T-cell (primary cell): ENCODE measurements around the gene SMARCE1. TPM values are rescaled to one million over a fixed set of nuclear protein-coding genes. Genes with fewer than 3 reads are reported as not detected.
"Not testable (repeated sequence)": the region's sequence is repeated elsewhere in the genome, so short reads cannot be mapped to it uniquely, and the experiment has no call there.

Experiments
- ATAC-seq, 4 experiments: fragments of 200-7000 bp in 3 of 4; fragments of 150-1000 bp in 1 of 4; cut with Tn5 transposase; replicated peaks in 1 of 4; 1 replicate in 3 of 4; 2 replicates in 1 of 4; pipeline ENCODE4 v1.10.0; 2021; ENCODE audit warnings: moderate library complexity in 3 of 4, mild to moderate bottlenecking in 2 of 4, moderate number of reproducible peaks in 1 of 4
- CTCF ChIA-PET, 2 donors: fragments of 300-600 bp; sonication (Branson Sonifier 250); formaldehyde crosslinking; loops; one replicate each; lab custom pipeline; 2022; ENCODE audit warnings: antibody characterized with exemption in 2 of 2; lab: Charles Lee
- POLR2A ChIA-PET, 2 donors: fragments of 300-600 bp; sonication (Branson Sonifier 250); formaldehyde crosslinking; loops; one replicate each; lab custom pipeline; 2022; ENCODE audit warnings: antibody characterized with exemption in 2 of 2; lab: Charles Lee
- DNase-seq, 35 experiments: peaks; one replicate each; pipeline versions ENCODE4 v3.0.0 to v3.0.0-alpha.2; 2013 to 2023
- H3K27ac ChIP-seq: one replicate; pipeline ENCODE4 v1.5.1; 2013; ENCODE audit warnings: low read length
- H3K27me3 ChIP-seq, 2 experiments: replicated peaks in 1 of 2; 1 replicate in 1 of 2; 2 replicates in 1 of 2; pipeline versions ENCODE4 v1.6.1 to v1.7.0; 2013; ENCODE audit warnings: low read length in 1 of 2, mixed read lengths in 1 of 2; ENCODE audit not compliant: control insufficient read depth in 2 of 2, insufficient read depth in 2 of 2; ENCODE audit errors: extremely low read depth in 1 of 2
- H3K36me3 ChIP-seq, 2 donors: 1 replicate in 1 of 2; 2 replicates in 1 of 2; pipeline versions ENCODE4 v1.6.1 to v1.7.0; 2013; ENCODE audit warnings: low read length in 1 of 2; ENCODE audit not compliant: control insufficient read depth in 2 of 2, insufficient read depth in 1 of 2; ENCODE audit errors: extremely low read depth in 1 of 2
- H3K4me1 ChIP-seq, 2 experiments: 1 replicate in 1 of 2; 2 replicates in 1 of 2; pipeline versions ENCODE4 v1.6.1 to v1.7.0; 2013; ENCODE audit warnings: low read length in 2 of 2, mixed read lengths in 1 of 2; ENCODE audit not compliant: insufficient read depth in 2 of 2, control insufficient read depth in 1 of 2; ENCODE audit errors: extremely low read depth in 1 of 2
- H3K4me3 ChIP-seq, 2 donors: 1 replicate in 1 of 2; 2 replicates in 1 of 2; pipeline versions ENCODE4 v1.5.1 to v1.7.0; 2013; ENCODE audit warnings: mild to moderate bottlenecking in 2 of 2, low read length in 1 of 2, moderate library complexity in 1 of 2; ENCODE audit not compliant: control insufficient read depth in 1 of 2; ENCODE audit errors: extremely low read depth in 1 of 2
- H3K9me3 ChIP-seq: 2 replicates; pipeline ENCODE4 v1.7.0; 2013
- H3K27ac Mint-ChIP-seq, 2 donors: one replicate each; pipeline ENCODE4 v1.8.0; 2020 to 2021; ENCODE audit warnings: mild to moderate bottlenecking in 2 of 2, mixed read lengths in 2 of 2
- H3K27me3 Mint-ChIP-seq, 2 donors: one replicate each; pipeline ENCODE4 v1.8.0; 2021 to 2022; ENCODE audit warnings: mixed read lengths in 2 of 2
- H3K36me3 Mint-ChIP-seq: one replicate; pipeline ENCODE4 v1.8.0; 2021; ENCODE audit warnings: mixed read lengths
- H3K4me1 Mint-ChIP-seq, 3 donors: one replicate each; pipeline ENCODE4 v1.8.0; 2020 to 2022; ENCODE audit warnings: mixed read lengths in 3 of 3, mild to moderate bottlenecking in 1 of 3
- H3K4me3 Mint-ChIP-seq, 3 donors: one replicate each; pipeline ENCODE4 v1.8.0; 2020 to 2022; ENCODE audit warnings: mild to moderate bottlenecking in 3 of 3, mixed read lengths in 3 of 3, moderate library complexity in 3 of 3
- H3K9me3 Mint-ChIP-seq, 3 donors: one replicate each; pipeline ENCODE4 v1.8.0; 2020 to 2022; ENCODE audit warnings: mixed read lengths in 3 of 3
- WGBS: methylation state at CpG from one replicate; pipeline ENCODE4 v1.1.5; 2013; ENCODE audit warnings: missing lambda C conversion rate; ENCODE audit not compliant: insufficient coverage; 5-methylcytosine and 5-hydroxymethylcytosine counted together
- total RNA-seq, 35 experiments: library from RNA in 6 of 35; stranded (reverse) in 6 of 35; fragments of 120-200 nt in 1 of 35; gene quantifications; one replicate each; pipeline versions ENCODE4 v1.2.1 to v1.2.4 and lab custom pipeline; 2013 to 2026

Gene SMARCE1
- total RNA-seq, 5 donors from 2014 or later (not counting 1 experiment from before 2014, with no cell fraction given), result 72.6 to 80.8 (median 75.8) TPM

- Mint-ChIP-seq H3K27me3 (no peaks in the 10 kb centered on the region), H3K4me3 (no peak overlapping the region), H3K9me3 (peaks cover 3 to 14% (median 4%) of the 10 kb centered on the region in 3 donors), H3K36me3 (peaks cover 5% of the 10 kb centered on the region), H3K27ac (peak overlapping the region; percentile 53 to 67), H3K4me1 (peaks cover 70 to 80% (median 78%) of the 10 kb centered on the region in 3 donors)
- POLR2A ChIA-PET, result interaction anchor here in 1 of 2 donors (0.6 to 0.7 kb wide), 2 partner anchors 22 to 379 kb away, joined by 5 to 6 read pairs; no protein-coding TSS in a partner anchor
- CTCF ChIA-PET, result interaction anchor here in 1 of 2 donors (0.6 kb wide), 1 partner anchor 15 kb away, joined by 3 read pairs; no protein-coding TSS in a partner anchor
- Histone ChIP-seq H3K27ac (no peak overlapping the region), H3K36me3 (no peaks in the 10 kb centered on the region), H3K9me3 (no peaks in the 10 kb centered on the region), H3K27me3 (no peaks in the 10 kb centered on the region), H3K4me1 (peaks cover 21 to 24% of the 10 kb centered on the region in 2 experiments), H3K4me3 (no peak overlapping the region)
- no peak for ATAC-seq
- 100% methylated on average over 1 of the region's 3 CpGs for WGBS
- DNase-seq, result no peak
Observed at GRCh38 chr17:40590742-40591141, 56.9 kb downstream of the SMARCE1 start.

- H3K27me3 ChIP-seq, result no peaks in the 10 kb centered on the region
- WGBS, result 60% methylated on average over 1 of the region's 2 CpGs
- peaks cover 20% of the 10 kb centered on the region for H3K36me3 Mint-ChIP-seq
- DNase-seq (peak in 1 of 35 experiments; percentile 60), ATAC-seq (peak in 3 of 4 experiments; percentile 16 to 64 (median 33))
- H3K4me3 Mint-ChIP-seq, result peak overlapping the region; percentile 26 to 74 (median 49)
- H3K9me3 ChIP-seq, result no peaks in the 10 kb centered on the region
- no peak overlapping the region for H3K27ac ChIP-seq
- no peaks in the 10 kb centered on the region for H3K36me3 ChIP-seq
- ChIA-PET CTCF (interaction anchor here in 1 of 2 donors (1.2 kb wide), 1 partner anchor 27 kb away, joined by 3 read pairs; no protein-coding TSS in a partner anchor), POLR2A (interaction anchor here (1.1 to 1.3 kb wide), 2 partner anchors 16 to 19 kb away, joined by 5 read pairs; no protein-coding TSS in a partner anchor)
- no peaks in the 10 kb centered on the region for H3K27me3 Mint-ChIP-seq
- H3K9me3 Mint-ChIP-seq, result peaks cover 5 to 23% (median 12%) of the 10 kb centered on the region in 3 donors
- H3K4me1 Mint-ChIP-seq, result peaks cover 78 to 82% (median 79%) of the 10 kb centered on the region in 3 donors
- H3K4me3 ChIP-seq, result no peak overlapping the region
- H3K27ac Mint-ChIP-seq, result peak overlapping the region; percentile 91 to 97
- peaks cover 19 to 20% of the 10 kb centered on the region in 2 experiments for H3K4me1 ChIP-seq
Observed at GRCh38 chr17:40588552-40588951, 59.1 kb downstream of the SMARCE1 start.

- DNase-seq, result not testable (repeated sequence)
- peaks cover 21% of the 10 kb centered on the region for H3K36me3 Mint-ChIP-seq
Observed at GRCh38 chr17:40586264-40586663, 61.4 kb downstream of the SMARCE1 start.

DNA sequence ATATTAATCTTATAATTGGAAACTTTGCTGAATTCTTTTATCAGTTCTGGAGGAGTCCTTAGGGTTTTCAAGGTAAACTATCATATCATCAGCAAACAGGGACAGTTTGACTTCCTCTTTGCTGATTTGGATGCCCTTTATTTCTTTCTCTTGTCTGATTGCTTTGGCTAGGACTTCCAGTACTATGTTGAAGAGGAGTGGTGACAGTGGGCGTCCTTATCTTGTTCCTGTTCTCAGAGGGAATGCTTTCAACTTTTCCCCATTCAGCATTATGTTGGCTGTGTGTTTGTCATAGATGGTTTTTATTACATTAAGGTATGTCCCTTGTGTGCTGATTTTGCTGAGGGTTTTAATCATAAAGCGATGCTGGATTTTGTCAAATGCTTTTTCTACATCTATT, 62.7 kb downstream of the SMARCE1 start:
- H3K9me3 Mint-ChIP-seq, result peaks cover 5 to 23% (median 10%) of the 10 kb centered on the region in 3 donors
- H3K36me3 ChIP-seq, CTCF ChIA-PET, H3K27ac ChIP-seq, H3K4me3 ChIP-seq, ATAC-seq, H3K27me3 ChIP-seq, H3K27me3 Mint-ChIP-seq, DNase-seq, H3K9me3 ChIP-seq: not testable (repeated sequence)
- peak overlapping the region; percentile 91 to 97 for H3K27ac Mint-ChIP-seq
- peaks cover 41 to 48% of the 10 kb centered on the region in 2 experiments for H3K4me1 ChIP-seq
- H3K4me1 Mint-ChIP-seq, result peaks cover 94 to 98% (median 96%) of the 10 kb centered on the region in 3 donors
- WGBS, result no CpG with 5 or more reads among the region's 2 CpGs
- peaks cover 21% of the 10 kb centered on the region for H3K36me3 Mint-ChIP-seq
- peak overlapping the region in 1 of 3 donors; percentile 74 for H3K4me3 Mint-ChIP-seq
- POLR2A ChIA-PET, result interaction anchor here in 1 of 2 donors (0.7 to 1.1 kb wide), 2 partner anchors 10 to 22 kb away, joined by 3 read pairs; no protein-coding TSS in a partner anchor

More at GRCh38 chr17:40586264-40586663, 61.4 kb downstream of the SMARCE1 start:
- H3K27me3 Mint-ChIP-seq, H3K27me3 ChIP-seq, CTCF ChIA-PET, H3K9me3 ChIP-seq, ATAC-seq, H3K36me3 ChIP-seq, H3K4me3 ChIP-seq: not testable (repeated sequence)
- Histone ChIP-seq H3K27ac (peak overlapping the region; percentile 28), H3K4me1 (peaks cover 35 to 39% of the 10 kb centered on the region in 2 experiments)
- H3K4me1 Mint-ChIP-seq, result peaks cover 96 to 98% (median 97%) of the 10 kb centered on the region in 3 donors
- peaks cover 5 to 23% (median 12%) of the 10 kb centered on the region in 3 donors for H3K9me3 Mint-ChIP-seq
- WGBS, result no CpG with 5 or more reads among the region's 3 CpGs
- peak overlapping the region; percentile 28 to 74 (median 41) for H3K4me3 Mint-ChIP-seq
- POLR2A ChIA-PET, result interaction anchor here in 1 of 2 donors (1.1 kb wide), 1 partner anchor 27 kb away, joined by 3 read pairs; no protein-coding TSS in a partner anchor
- peak overlapping the region; percentile 91 to 97 for H3K27ac Mint-ChIP-seq

DNA sequence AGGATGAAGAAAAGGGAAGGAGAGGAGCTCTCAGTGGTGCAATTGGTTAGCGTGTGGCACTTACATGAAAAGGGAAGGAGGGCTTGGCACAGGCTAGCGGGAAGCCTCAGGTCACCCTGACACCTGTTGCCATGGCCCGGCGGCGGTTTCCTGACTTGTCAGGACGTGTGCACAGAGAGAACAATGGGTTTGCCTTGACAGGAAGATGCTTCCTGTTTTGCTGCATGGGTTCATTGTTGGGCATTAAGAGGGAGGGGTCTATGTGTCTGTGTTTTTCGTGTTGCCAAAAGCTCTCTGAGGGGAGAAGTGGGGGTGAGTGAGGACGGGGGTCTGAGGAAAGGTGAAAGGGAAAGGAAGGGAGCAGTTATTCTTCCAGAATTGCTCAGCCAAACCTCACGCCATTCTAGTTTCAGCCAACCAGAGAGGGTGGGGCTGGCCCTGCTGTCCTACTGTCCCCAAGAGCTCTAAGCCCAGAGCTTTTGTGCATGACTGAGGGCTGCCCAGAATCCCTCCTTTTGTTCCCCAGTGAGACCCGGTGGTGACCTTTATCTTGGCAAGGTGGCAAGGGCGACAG, 65.2 kb downstream of the SMARCE1 start:
- H3K9me3 ChIP-seq, result no peaks in the 10 kb centered on the region
- Mint-ChIP-seq H3K27ac (peak overlapping the region; percentile 93 to 96), H3K36me3 (peaks cover 17% of the 10 kb centered on the region), H3K27me3 (no peaks in the 10 kb centered on the region), H3K4me1 (peaks cover 94 to 96% (median 95%) of the 10 kb centered on the region in 3 donors), H3K9me3 (peaks cover 5 to 19% (median 8%) of the 10 kb centered on the region in 3 donors), H3K4me3 (peak overlapping the region; percentile 63 to 78 (median 71))
- DNase-seq, result peak in 34 of 35 experiments; percentile 57 to 91 (median 79)
- POLR2A ChIA-PET, result interaction anchor here (0.6 to 1.7 kb wide), 4 partner anchors 14 to 43 kb away, joined by 3 to 8 read pairs (median 3); no protein-coding TSS in a partner anchor
- peak; percentile 87 to 97 (median 92) for ATAC-seq
- H3K36me3 ChIP-seq, result no peaks in the 10 kb centered on the region
- peaks cover 34 to 48% of the 10 kb centered on the region in 2 experiments for H3K4me1 ChIP-seq
- H3K27ac ChIP-seq, result peak overlapping the region; percentile 77
- H3K27me3 ChIP-seq, result no peaks in the 10 kb centered on the region
- 0% methylated on average over 8 of the region's 11 CpGs for WGBS
- CTCF ChIA-PET, result interaction anchor here in 1 of 2 donors (0.6 to 1.6 kb wide), 3 partner anchors 15 to 33 kb away, joined by 3 to 6 read pairs (median 5); no protein-coding TSS in a partner anchor
- peak overlapping the region; percentile 8 to 45 for H3K4me3 ChIP-seq

GRCh38 chr17:40580140-40580539, 67.5 kb downstream of the SMARCE1 start:
- Mint-ChIP-seq H3K27ac (peak overlapping the region; percentile 87 to 96), H3K27me3 (no peaks in the 10 kb centered on the region), H3K4me3 (peak overlapping the region in 2 of 3 donors; percentile 21 to 36), H3K9me3 (peaks cover 2 to 11% (median 8%) of the 10 kb centered on the region in 3 donors), H3K36me3 (peaks cover 17% of the 10 kb centered on the region), H3K4me1 (peaks cover 91 to 94% (median 91%) of the 10 kb centered on the region in 3 donors)
- Histone ChIP-seq H3K27ac (no peak overlapping the region), H3K27me3 (no peaks in the 10 kb centered on the region), H3K4me1 (peaks cover 43 to 65% of the 10 kb centered on the region in 2 experiments), H3K4me3 (no peak overlapping the region), H3K9me3 (no peaks in the 10 kb centered on the region), H3K36me3 (no peaks in the 10 kb centered on the region)
- no peak for DNase-seq
- ChIA-PET CTCF (interaction anchor here in 1 of 2 donors (0.6 kb wide), 1 partner anchor 48 kb away, joined by 3 read pairs; no protein-coding TSS in a partner anchor), POLR2A (no interaction called here)
- no peak for ATAC-seq
